K562 (cell line): Measurements from ENCODE around the gene AP3B2.

Experiments used
- CTCF ChIP-seq, 3 experiments: IDR thresholded peaks in 2 of 3; conservative IDR thresholded peaks in 1 of 3; 2 replicates each; pipeline ENCODE4 v1.5.1; 2011 to 2012; ENCODE audit warnings: low read length in 3 of 3, mild to moderate bottlenecking in 3 of 3, control low read depth in 2 of 3, improper control_type of control experiment in 1 of 3, inconsistent platforms in 1 of 3, low read depth in 1 of 3, mixed read lengths in 1 of 3, moderate library complexity in 1 of 3; ENCODE audit not compliant: insufficient read depth in 2 of 3
- EGR1 ChIP-seq: fragments of 450-650 bp; conservative IDR thresholded peaks from 2 replicates; pipeline ENCODE4 v1.6.1; 2017; ENCODE audit warnings: mild to moderate bottlenecking
- FOXA1 ChIP-seq: fragments of 450-650 bp; IDR thresholded peaks from 2 replicates; pipeline ENCODE4 v1.6.1; 2016; ENCODE audit warnings: mild to moderate bottlenecking, borderline replicate concordance
- MAFK ChIP-seq: IDR thresholded peaks from 2 replicates; pipeline ENCODE4 v1.6.1; 2011; ENCODE audit warnings: low read length, improper control_type of control experiment
- RAD21 ChIP-seq, 2 experiments: fragments of 250-450 bp in 1 of 2; fragments of 450-650 bp in 1 of 2; sonication (Bioruptor Pico) in 1 of 2; formaldehyde crosslinking in 1 of 2; IDR thresholded peaks in 1 of 2; conservative IDR thresholded peaks in 1 of 2; 2 replicates each; pipeline versions ENCODE4 v1.4.0 to v1.8.0; 2020 to 2022; ENCODE audit warnings: mild to moderate bottlenecking in 2 of 2, moderate library complexity in 1 of 2
- RNF2 ChIP-seq: sonication (generic); IDR thresholded peaks from 2 replicates; pipeline ENCODE4 v1.6.1; 2016
- ZNF778 ChIP-seq: fragments of 450-650 bp; formaldehyde crosslinking; IDR thresholded peaks from 2 replicates; pipeline ENCODE4 v1.4.0; 2020; ENCODE audit warnings: mild to moderate bottlenecking, moderate library complexity

- TF ChIP-seq CTCF (IDR thresholded peaks at IDR 0.05 in 2 of 3, conservative IDR thresholded peaks at IDR 0.05 in 1 of 3; ENCODE audit: insufficient read depth in 2 of 3, low read depth in 1 of 3, low read length in 3 of 3) (no peak), ZNF778 (CRISPR knock-in tag) (no peak), MAFK (no peak), FOXA1 (no peak), RAD21 (CRISPR knock-in tag; conservative IDR thresholded peaks at IDR 0.05 in 1 of 2, IDR thresholded peaks at IDR 0.05 in 1 of 2) (no peak), EGR1 (no peak), RNF2 (no peak)
Measured at GRCh38 chr15:82650046-82650670, 59.5 kb downstream of the AP3B2 start.
